ENCODE measurements around the gene PRDM12.
"Not testable (repeated sequence)": the region's sequence is repeated elsewhere in the genome, so short reads cannot be mapped to it uniquely, and the experiment has no call there.

Gene PRDM12

GRCh38 chr9:130665431-130666392, 1.3 kb downstream of the PRDM12 start:
- DNase-seq = no peak

DNA sequence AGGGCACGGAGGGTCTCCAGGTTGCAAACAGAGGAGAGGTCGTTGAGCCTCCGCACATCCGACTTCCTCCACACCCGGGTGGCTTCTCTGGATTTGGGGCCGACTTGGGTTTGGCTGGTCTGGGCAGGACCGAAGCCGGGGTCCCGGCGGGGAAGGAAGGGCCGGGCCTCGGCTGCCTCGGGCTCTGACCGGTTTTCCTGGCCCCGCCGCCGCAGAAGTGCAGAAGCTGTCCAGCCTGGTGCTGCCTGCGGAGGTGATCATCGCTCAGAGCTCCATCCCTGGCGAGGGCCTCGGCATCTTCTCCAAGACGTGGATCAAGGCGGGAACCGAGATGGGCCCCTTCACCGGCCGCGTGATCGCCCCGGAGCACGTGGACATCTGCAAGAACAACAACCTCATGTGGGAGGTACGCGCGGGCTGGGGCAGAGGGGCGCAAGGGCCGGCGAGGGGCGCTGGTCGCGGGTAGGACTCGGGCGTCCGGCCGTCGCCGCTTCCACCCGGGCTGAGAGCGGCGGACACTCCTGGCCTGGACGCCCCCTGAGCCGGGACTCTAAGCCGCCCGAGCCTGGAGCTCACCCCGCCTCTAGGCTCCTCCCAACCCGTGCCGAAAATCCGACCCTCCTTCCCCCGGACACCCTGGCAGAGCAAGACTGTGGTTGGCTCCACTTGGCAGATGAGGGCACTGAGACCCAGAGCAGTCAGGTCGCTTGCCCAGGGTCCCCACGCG, 2.2 kb downstream of the PRDM12 start:
- no peak for DNase-seq

DNA sequence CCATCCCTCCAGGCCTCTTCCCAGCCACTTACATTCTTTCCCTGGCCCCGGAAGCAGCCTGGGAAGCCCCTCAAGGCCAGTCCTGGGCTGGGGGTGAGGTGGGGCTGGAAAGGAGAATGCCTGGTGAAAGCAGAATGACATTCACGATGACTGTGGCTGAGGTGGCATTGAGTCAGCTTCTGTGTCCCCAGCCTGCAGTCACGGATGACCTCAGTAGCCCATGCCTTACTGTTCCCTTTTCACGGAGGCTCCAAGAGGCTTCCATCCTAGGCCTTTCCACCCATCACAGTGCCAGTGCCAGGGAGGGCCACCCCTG, 2.7 kb downstream of the PRDM12 start:
- DNase-seq = no peak

- DNase-seq = no peak
Measured at GRCh38 chr9:130668196-130668595, 3.8 kb downstream of the PRDM12 start.

GRCh38 chr9:130668659-130669058, 4.3 kb downstream of the PRDM12 start:
- DNase-seq = no peak

GRCh38 chr9:130669965-130670364, 5.6 kb downstream of the PRDM12 start:
- no peak for DNase-seq

- DNase-seq = no peak
Measured at GRCh38 chr9:130670644-130671043, 6.2 kb downstream of the PRDM12 start.

- no peak for DNase-seq
Measured at GRCh38 chr9:130672466-130672865, 8.1 kb downstream of the PRDM12 start.

DNA sequence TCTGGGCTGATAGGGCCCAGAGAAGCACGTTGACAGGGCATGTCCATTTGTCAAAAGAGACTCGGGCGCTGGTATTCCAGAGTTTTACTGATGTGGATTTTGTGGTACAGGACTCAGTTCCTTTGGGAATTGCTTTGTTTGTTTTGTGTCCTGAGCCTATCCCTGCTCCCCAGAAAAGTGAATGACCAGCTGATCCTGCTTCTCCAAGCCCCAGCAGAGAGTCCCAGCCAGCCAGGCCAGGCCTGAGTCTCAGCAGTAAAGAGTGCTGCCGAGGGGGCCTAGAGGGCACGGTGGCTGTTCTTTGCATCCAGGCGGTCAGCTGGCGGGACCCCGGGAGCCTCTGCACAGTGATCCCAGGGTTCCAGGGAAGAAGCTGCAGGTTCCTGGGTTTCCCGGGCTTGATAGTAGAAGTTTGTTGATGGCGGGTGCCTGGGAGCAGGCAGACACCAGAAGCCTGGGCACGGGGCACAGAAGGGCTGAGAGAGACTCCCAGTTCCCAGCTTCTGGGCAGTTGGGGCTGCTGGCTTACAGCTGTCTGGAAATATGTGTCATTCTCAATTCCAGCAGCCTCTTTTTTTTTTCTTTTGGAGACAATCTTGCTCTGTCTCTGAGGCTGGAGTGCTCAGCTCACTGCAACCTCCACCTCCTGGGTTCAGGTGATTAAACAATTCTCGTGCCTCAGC, 8.7 kb downstream of the PRDM12 start:
- DNase-seq = no peak

DNA sequence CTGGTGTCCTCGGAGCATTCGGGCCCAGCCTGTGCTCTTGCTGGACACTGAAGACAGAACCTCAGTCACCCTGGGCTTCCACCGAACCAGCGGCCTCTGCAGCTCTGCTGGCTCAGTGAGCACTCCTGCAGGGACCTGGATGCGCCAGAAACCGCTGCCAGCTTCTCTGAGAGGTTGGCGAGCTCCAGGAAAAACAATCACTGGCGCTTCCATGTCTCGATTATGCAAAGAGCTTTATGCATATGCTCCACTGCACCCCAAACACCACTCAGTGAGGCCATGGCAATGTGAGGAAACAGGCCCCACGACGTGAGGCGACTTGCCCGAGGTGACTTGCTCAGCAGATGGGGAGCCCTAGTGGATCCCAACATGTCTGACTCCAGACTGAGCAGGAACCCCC, 11.0 kb downstream of the PRDM12 start:
- no peak for DNase-seq

GRCh38 chr9:130677252-130677651, 12.9 kb downstream of the PRDM12 start:
- no peak for DNase-seq

DNA sequence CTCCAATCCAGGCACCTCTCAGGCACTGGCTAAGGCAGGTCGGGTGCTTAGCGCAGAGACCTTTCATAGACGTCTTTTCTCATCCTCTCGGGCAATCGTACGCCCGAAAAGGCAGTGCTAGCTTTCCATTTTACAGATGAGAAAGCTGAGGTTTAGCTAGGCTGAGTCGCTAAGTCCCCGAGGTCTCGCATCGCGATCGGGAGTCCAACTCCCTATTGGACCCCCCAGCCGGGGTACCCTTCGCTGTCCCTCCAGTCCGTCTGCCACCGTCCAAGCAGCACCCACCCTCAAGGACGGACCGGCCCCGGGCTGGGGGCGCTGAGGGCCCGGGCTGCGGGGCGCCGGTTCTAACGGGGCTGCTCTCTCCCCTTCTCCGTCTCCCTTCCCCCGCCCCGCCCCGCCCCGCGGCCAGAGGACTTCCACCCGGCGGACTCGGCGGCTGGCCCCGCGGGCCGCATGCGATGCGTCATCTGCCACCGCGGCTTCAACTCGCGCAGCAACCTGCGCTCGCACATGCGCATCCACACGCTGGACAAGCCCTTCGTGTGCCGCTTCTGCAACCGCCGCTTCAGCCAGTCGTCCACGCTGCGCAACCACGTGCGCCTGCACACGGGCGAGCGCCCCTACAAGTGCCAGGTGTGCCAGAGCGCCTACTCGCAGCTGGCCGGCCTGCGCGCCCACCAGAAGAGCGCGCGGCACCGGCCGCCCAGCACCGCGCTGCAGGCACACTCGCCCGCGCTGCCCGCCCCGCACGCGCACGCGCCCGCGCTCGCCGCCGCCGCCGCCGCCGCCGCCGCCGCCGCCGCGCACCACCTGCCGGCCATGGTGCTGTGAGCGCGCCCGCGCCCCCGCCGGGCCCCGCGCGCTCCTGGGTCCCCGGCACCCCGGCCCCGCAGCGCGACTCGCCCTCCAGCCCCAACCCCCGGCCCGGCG, 16.7 kb downstream of the PRDM12 start:
- peak; percentile 76 to 78 for DNase-seq

- DNase-seq = no peak
Measured at GRCh38 chr9:130681769-130682420, 17.5 kb downstream of the PRDM12 start.

GRCh38 chr9:130682421-130683121, 18.2 kb downstream of the PRDM12 start:
- DNase-seq = peak; percentile 60 to 76

GRCh38 chr9:130685104-130685503, 20.7 kb downstream of the PRDM12 start:
- no peak for DNase-seq

- not testable (repeated sequence) for DNase-seq
Measured at GRCh38 chr9:130685945-130686344, 21.6 kb downstream of the PRDM12 start.

DNA sequence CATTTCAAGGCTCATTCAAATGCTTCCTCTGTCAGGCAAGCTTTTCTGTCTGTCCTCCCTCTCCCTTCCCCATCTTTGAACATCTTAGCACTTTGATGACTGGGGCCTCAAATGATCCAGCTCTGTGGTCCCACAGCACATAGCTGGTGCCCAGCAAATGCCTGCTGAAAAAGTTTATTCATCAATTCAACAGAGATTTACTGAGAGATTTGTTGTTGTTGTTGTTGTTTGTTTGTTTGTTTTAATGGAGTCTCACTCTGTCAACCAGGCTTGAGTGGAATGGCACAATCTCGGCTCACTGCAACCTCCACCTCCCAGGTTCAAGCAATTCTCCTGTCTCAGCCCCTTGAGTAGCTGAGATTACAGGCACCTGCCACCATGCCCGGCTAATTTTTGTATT, 23.2 kb downstream of the PRDM12 start:
- no peak for DNase-seq

DNA sequence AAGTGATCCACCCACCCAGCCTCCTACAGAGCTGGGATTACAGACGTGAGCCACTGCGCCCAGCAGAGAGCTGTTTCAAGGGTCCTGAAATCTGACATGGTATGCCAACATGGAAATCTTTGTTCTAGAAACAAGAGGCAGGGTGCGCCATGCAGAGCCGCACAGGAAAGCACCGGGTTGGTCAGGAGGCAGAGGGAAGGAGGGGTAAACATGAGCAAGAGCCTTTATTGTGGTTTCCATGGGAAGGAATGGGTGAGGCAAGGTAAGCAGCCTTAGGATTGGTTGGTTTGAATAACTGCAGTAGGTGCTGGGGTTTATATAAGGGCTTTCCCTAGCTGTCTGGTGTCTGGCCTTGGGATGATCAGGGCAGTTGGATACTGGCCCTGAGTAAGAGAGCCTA, 23.7 kb downstream of the PRDM12 start:
- no peak for DNase-seq

GRCh38 chr9:130689572-130689936, 25.2 kb downstream of the PRDM12 start:
- no peak for DNase-seq

GRCh38 chr9:130689937-130690700, 25.7 kb downstream of the PRDM12 start:
- no peak for DNase-seq

DNA sequence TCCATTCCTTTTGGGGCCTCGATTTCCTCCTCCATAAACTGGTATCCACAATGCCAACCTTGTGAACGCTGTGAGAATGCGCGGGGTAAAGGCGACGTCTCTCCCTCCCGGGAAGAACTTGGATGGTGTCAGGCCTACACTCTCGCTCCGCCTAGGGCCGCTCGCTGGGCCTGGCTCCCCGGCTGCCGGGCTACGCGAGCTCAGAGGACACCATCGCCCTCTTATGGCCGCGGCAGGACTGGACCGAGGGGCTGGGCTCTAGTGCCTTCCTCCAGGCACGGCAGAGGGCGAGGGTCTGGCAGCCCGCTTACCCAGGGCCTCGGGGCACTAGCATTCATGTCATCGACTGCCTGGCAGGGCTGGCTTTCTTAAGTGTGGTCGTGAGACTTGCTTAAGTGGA, 27.9 kb downstream of the PRDM12 start:
- DNase-seq = no peak

Measured in NCI-H1930 (cell line).